B cell (primary cell): Measurements from ENCODE around the gene SPATA24.

Source experiments
- CTCF ChIP-seq: fragments of 200-600 bp; IDR thresholded peaks from one replicate; pipeline ENCODE4 v1.8.0; 2022; ENCODE audit warnings: antibody characterized with exemption, mild to moderate bottlenecking
- EZH2 ChIP-seq: IDR thresholded peaks from 2 replicates; pipeline ENCODE4 v1.6.1; 2012; ENCODE audit warnings: borderline replicate concordance, low read depth, mild to moderate bottlenecking, moderate library complexity, low read length; ENCODE audit not compliant: insufficient read depth, poor library complexity, severe bottlenecking

DNA sequence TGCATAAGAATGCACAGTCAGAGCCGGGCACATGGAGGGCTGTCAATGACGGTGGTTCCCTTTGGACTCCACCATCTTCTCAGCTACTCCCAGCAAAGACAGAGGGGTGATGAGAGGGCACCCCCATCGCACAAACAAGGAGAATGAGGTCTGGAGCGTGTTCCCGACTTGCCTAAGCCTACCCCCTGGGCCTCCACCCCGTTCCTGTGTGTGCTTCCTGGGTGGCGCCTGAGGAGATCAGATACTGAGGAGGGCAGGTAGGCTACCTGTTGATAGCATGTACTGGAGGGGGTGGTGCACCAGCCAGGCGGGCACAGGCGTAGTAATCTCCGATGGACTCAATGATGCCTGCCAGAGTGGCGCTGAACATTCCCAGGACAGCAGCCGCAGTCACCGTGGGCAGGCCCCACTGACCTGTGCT is 24.9 kb downstream of the SPATA24 start:
- no peak for TF ChIP-seq CTCF
- no peak for TF ChIP-seq EZH2
